Measurements from ENCODE around the gene CLMP.

DNA sequence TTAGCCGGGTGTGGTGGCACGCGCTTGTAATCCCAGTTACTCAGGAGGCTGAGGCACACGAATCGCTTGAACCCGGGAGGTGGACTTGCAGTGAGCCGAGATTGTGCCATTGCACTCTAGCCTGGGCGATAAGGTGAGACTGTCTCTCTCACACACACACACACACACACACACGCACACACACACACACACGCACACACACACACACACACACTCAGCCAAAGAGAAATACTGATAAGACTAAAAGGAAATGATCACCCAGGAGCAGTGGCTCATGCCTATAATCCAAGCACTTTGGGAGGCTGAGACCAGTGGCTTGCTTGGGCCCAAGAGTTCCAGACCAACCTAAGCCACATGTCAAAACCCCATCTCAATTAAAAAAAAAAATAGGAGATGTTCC, 153.9 kb downstream of the CLMP start:
- TF ChIP-seq CTCF (IDR thresholded peaks at IDR 0.05) (no peak), EP300 (IDR thresholded peaks at IDR 0.05) (no peak)

Data from esophagus muscularis mucosa (tissue), 3 donors.